ENCODE results near the gene PLEKHO2.

GRCh38 chr15:64824929-64825430, 16.7 kb upstream of the PLEKHO2 start:
- TF ChIP-seq CTCF (IDR thresholded peaks at IDR 0.05; ENCODE audit: low read depth, low read length) (no peak), EZH2phosphoT487 (IDR thresholded peaks at IDR 0.05; ENCODE audit: low read depth) (no peak)
